ENCODE data around the gene COA7. TPM values are rescaled to one million over a fixed set of nuclear protein-coding genes. Genes with fewer than 3 reads are reported as not detected.

The COA7 gene
- total RNA-seq, 3 donors from 2014 or later: 7.4 to 12.8 (median 9.8) TPM

GRCh38 chr1:52635321-52636089 lies 62.6 kb downstream of the COA7 start:
- H3K4me1 ChIP-seq: peaks cover 0 to 3% of the 10 kb centered on the region in 2 donors
- DNase-seq (ENCODE audit: low spot score in 2 of 2): no peak
- intact Hi-C loops (cut with DNase I; ENCODE audit: low total_unique reads): no loop called here

More at GRCh38 chr1:52635321-52636089, 62.6 kb downstream of the COA7 start:
- TF ChIP-seq POLR2AphosphoS5 (IDR thresholded peaks at IDR 0.05): no peak
- H3K36me3 ChIP-seq: no peaks in the 10 kb centered on the region
- no peak overlapping the region for H3K27ac ChIP-seq
- H3K27me3 ChIP-seq: peaks cover 0 to 20% of the 10 kb centered on the region in 2 donors
- H3K4me3 ChIP-seq: no peak overlapping the region
- no peaks in the 10 kb centered on the region for H3K9me3 ChIP-seq

Other genes with a start within 250 kb of the COA7 start
- 10 to 100 TPM; 44.2 to 85.3 (median 68.8) TPM for gene TUT4, start 145.3 kb downstream of the COA7 start, total RNA-seq
- 10 to 100 TPM; 17.8 to 24.7 (median 20.3) TPM for gene GPX7, start 96.0 kb downstream of the COA7 start, total RNA-seq
- under 1 TPM in 1 of 3 donors, not detected in 2; 0.15 TPM for gene SHISAL2A, start 65.2 kb downstream of the COA7 start, total RNA-seq
- gene ZYG11B, start 28.1 kb upstream of the COA7 start, total RNA-seq: 10 to 100 TPM; 38.7 to 47.6 (median 47.4) TPM
- 1 to 10 TPM in 2 of 3 donors, not detected in 1; 1.2 to 2.0 TPM for gene ZYG11A, start 144.4 kb upstream of the COA7 start, total RNA-seq
- 100 to 1,000 TPM; 157 to 202 (median 182) TPM for gene ECHDC2, start 223.4 kb upstream of the COA7 start, total RNA-seq
- 100 to 1,000 TPM in 2 of 3 donors, 10 to 100 TPM in 1; 97.3 to 144 (median 139) TPM for gene SCP2, start 228.9 kb upstream of the COA7 start, total RNA-seq